SK-N-SH treated with all-trans-retinoic acid at 6 μM for 48 hours (cell line): ENCODE data around the gene VIM.

Experiments used
- ATAC-seq: fragments of 200-7000 bp; cut with Tn5 transposase; 3 replicates; pipeline ENCODE4 v1.9.1; 2020; ENCODE audit warnings: mild to moderate bottlenecking, moderate library complexity
- ARNTL ChIP-seq: fragments of 450-650 bp; formaldehyde crosslinking; IDR thresholded peaks from 2 replicates; pipeline ENCODE4 v1.5.0; 2020; ENCODE audit warnings: low read depth, mild to moderate bottlenecking, moderate library complexity, borderline replicate concordance
- BACH2 ChIP-seq: fragments of 250-450 bp; sonication (Bioruptor Pico); IDR thresholded peaks from 2 replicates; pipeline ENCODE4 v1.9.0; 2021; ENCODE audit warnings: mild to moderate bottlenecking, borderline replicate concordance
- CREB5 ChIP-seq: fragments of 250-450 bp; sonication (Bioruptor Pico); IDR thresholded peaks from 2 replicates; pipeline ENCODE4 v1.5.1; 2020; ENCODE audit warnings: low read depth, mild to moderate bottlenecking, moderate library complexity
- CSDC2 ChIP-seq: fragments of 250-450 bp; sonication (Bioruptor Pico); IDR thresholded peaks from 2 replicates; pipeline ENCODE4 v1.5.0; 2020; ENCODE audit warnings: mild to moderate bottlenecking, moderate library complexity
- ESRRG ChIP-seq: fragments of 250-450 bp; sonication (Bioruptor Pico); IDR thresholded peaks from 2 replicates; pipeline ENCODE4 v1.6.1; 2021; ENCODE audit warnings: mild to moderate bottlenecking
- GLIS3 ChIP-seq: fragments of 250-450 bp; sonication (Bioruptor Pico); IDR thresholded peaks from 2 replicates; pipeline ENCODE4 v1.5.0; 2020; ENCODE audit warnings: mild to moderate bottlenecking, moderate library complexity
- ISL1 ChIP-seq: fragments of 250-450 bp; sonication (Bioruptor Pico); IDR thresholded peaks from 2 replicates; pipeline ENCODE4 v2.1.2; 2022; ENCODE audit warnings: mild to moderate bottlenecking, moderate library complexity
- OSR1 ChIP-seq: fragments of 250-450 bp; sonication (Bioruptor Pico); IDR thresholded peaks from 2 replicates; pipeline ENCODE4 v1.8.0; 2022; ENCODE audit warnings: moderate library complexity, mild to moderate bottlenecking, inconsistent platforms
- PATZ1 ChIP-seq: fragments of 250-450 bp; sonication (Bioruptor Pico); IDR thresholded peaks from 2 replicates; pipeline ENCODE4 v1.8.0; 2020; ENCODE audit warnings: mild to moderate bottlenecking, moderate library complexity, borderline replicate concordance
- PPARA ChIP-seq: fragments of 250-450 bp; sonication (Bioruptor Pico); IDR thresholded peaks from 2 replicates; pipeline ENCODE4 v1.5.0; 2020; ENCODE audit warnings: mild to moderate bottlenecking, borderline replicate concordance
- RARB ChIP-seq: fragments of 250-450 bp; sonication (Bioruptor Pico); IDR thresholded peaks from 2 replicates; pipeline ENCODE4 v1.8.0; 2021; ENCODE audit warnings: mild to moderate bottlenecking, moderate library complexity
- SNAI2 ChIP-seq: fragments of 250-450 bp; sonication (Bioruptor Pico); IDR thresholded peaks from 2 replicates; pipeline ENCODE4 v1.5.0; 2020; ENCODE audit warnings: mild to moderate bottlenecking, moderate library complexity
- TCF4 ChIP-seq: fragments of 250-450 bp; sonication (Bioruptor Pico); IDR thresholded peaks from 2 replicates; pipeline ENCODE4 v1.8.0; 2021; ENCODE audit warnings: mild to moderate bottlenecking, moderate library complexity, borderline replicate concordance
- TOX ChIP-seq: fragments of 250-450 bp; sonication (Bioruptor Pico); IDR thresholded peaks from 2 replicates; pipeline ENCODE4 v1.8.0; 2021; ENCODE audit warnings: mild to moderate bottlenecking, moderate library complexity, borderline replicate concordance
- TSHZ2 ChIP-seq: fragments of 250-450 bp; sonication (Bioruptor Pico); IDR thresholded peaks from 2 replicates; pipeline ENCODE4 v1.5.0; 2020; ENCODE audit warnings: mild to moderate bottlenecking, moderate library complexity
- ZC3H10 ChIP-seq: fragments of 250-450 bp; sonication (Bioruptor Pico); IDR thresholded peaks from 2 replicates; pipeline ENCODE4 v1.5.1; 2021; ENCODE audit warnings: mild to moderate bottlenecking, moderate library complexity
- ZFP3 ChIP-seq: fragments of 250-450 bp; sonication (Bioruptor Pico); IDR thresholded peaks from 2 replicates; pipeline ENCODE4 v1.5.0; 2020; ENCODE audit warnings: mild to moderate bottlenecking, moderate library complexity
- ZFP30 ChIP-seq: fragments of 450-650 bp; formaldehyde crosslinking; IDR thresholded peaks from 2 replicates; pipeline ENCODE4 v1.5.0; 2022; ENCODE audit warnings: mild to moderate bottlenecking, moderate library complexity
- ZNF565 ChIP-seq: fragments of 450-650 bp; formaldehyde crosslinking; conservative IDR thresholded peaks from 2 replicates; pipeline ENCODE4 v1.5.0; 2020; ENCODE audit warnings: low read depth, mild to moderate bottlenecking, moderate library complexity
- ZNF70 ChIP-seq: fragments of 450-650 bp; formaldehyde crosslinking; IDR thresholded peaks from 2 replicates; pipeline ENCODE4 v1.5.0; 2020; ENCODE audit warnings: mild to moderate bottlenecking, moderate library complexity
- ZNF8 ChIP-seq: fragments of 450-650 bp; formaldehyde crosslinking; IDR thresholded peaks from 2 replicates; pipeline ENCODE4 v1.5.0; 2020; ENCODE audit warnings: mild to moderate bottlenecking, moderate library complexity
- TF ChIP-seq, protein P1 (sequence below): fragments of 250-450 bp; sonication (Bioruptor Pico); IDR thresholded peaks from 2 replicates; pipeline ENCODE4 v1.8.0; 2021; ENCODE audit warnings: low read depth, mild to moderate bottlenecking, moderate library complexity, borderline replicate concordance

The VIM gene

GRCh38 chr10:17181751-17182150 is 46.3 kb upstream of the VIM start:
- TF ChIP-seq SNAI2 = no peak
- TF ChIP-seq RARB (CRISPR knock-in tag) = no peak
- TF ChIP-seq OSR1 = no peak

GRCh38 chr10:17183110-17183509 is 44.9 kb upstream of the VIM start:
- no peak for ATAC-seq
- TF ChIP-seq TOX (CRISPR knock-in tag) (no peak), BACH2 (CRISPR knock-in tag) (no peak), ARNTL (no peak), ISL1 (CRISPR knock-in tag) (no peak), GLIS3 (no peak), ZC3H10 (CRISPR knock-in tag) (no peak), CSDC2 (CRISPR knock-in tag) (no peak), TSHZ2 (CRISPR knock-in tag) (no peak), ZFP30 (no peak), CREB5 (CRISPR knock-in tag) (no peak), ESRRG (CRISPR knock-in tag) (no peak), ZFP3 (CRISPR knock-in tag) (no peak)
- TF ChIP-seq, protein P1, sequence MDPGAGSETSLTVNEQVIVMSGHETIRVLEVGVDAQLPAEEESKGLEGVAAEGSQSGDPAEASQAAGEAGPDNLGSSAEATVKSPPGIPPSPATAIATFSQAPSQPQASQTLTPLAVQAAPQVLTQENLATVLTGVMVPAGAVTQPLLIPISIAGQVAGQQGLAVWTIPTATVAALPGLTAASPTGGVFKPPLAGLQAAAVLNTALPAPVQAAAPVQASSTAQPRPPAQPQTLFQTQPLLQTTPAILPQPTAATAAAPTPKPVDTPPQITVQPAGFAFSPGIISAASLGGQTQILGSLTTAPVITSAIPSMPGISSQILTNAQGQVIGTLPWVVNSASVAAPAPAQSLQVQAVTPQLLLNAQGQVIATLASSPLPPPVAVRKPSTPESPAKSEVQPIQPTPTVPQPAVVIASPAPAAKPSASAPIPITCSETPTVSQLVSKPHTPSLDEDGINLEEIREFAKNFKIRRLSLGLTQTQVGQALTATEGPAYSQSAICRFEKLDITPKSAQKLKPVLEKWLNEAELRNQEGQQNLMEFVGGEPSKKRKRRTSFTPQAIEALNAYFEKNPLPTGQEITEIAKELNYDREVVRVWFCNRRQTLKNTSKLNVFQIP (CRISPR knock-in tag) = no peak

More at GRCh38 chr10:17181751-17182150, 46.3 kb upstream of the VIM start:
- ATAC-seq = no peak

- no peak for TF ChIP-seq BACH2 (CRISPR knock-in tag)
- TF ChIP-seq ZNF8 (CRISPR knock-in tag) = no peak
- TF ChIP-seq PPARA (CRISPR knock-in tag) = no peak
- no peak for TF ChIP-seq PATZ1
- no peak for TF ChIP-seq TOX (CRISPR knock-in tag)
- no peak for TF ChIP-seq OSR1
- ATAC-seq = no peak
These were observed 42.2 kb upstream of the VIM start for GRCh38 chr10:17185873-17186272.

- ATAC-seq = no peak
- TF ChIP-seq SNAI2 = no peak
- no peak for TF ChIP-seq ZC3H10 (CRISPR knock-in tag)
- no peak for TF ChIP-seq ZFP3 (CRISPR knock-in tag)
- no peak for TF ChIP-seq PPARA (CRISPR knock-in tag)
- no peak for TF ChIP-seq ZNF8 (CRISPR knock-in tag)
- no peak for TF ChIP-seq PATZ1
- TF ChIP-seq RARB (CRISPR knock-in tag) = no peak
- no peak for TF ChIP-seq ZFP30
- no peak for TF ChIP-seq ZNF70 (CRISPR knock-in tag)
- TF ChIP-seq, protein P1 (CRISPR knock-in tag) = no peak
- no peak for TF ChIP-seq TCF4 (CRISPR knock-in tag)
- no peak for TF ChIP-seq TOX (CRISPR knock-in tag)
- no peak for TF ChIP-seq ISL1 (CRISPR knock-in tag)
- TF ChIP-seq TSHZ2 (CRISPR knock-in tag) = no peak
- TF ChIP-seq OSR1 = no peak
- TF ChIP-seq ZNF565 (CRISPR knock-in tag) = no peak
These were observed 39.3 kb upstream of the VIM start for GRCh38 chr10:17188644-17189172.
